GM06990 (cell line): ENCODE measurements around the gene ATP11A.

Source experiments
- DNase-seq: peaks from one replicate; pipeline ENCODE4 v3.0.0-alpha.2; 2011; ENCODE audit not compliant: insufficient read length; ENCODE audit errors: extremely low read depth
- H3K27me3 ChIP-seq: replicated peaks from 2 replicates; pipeline ENCODE4 v1.6.0; 2011; ENCODE audit warnings: low read length; ENCODE audit not compliant: control insufficient read depth, insufficient read depth
- H3K36me3 ChIP-seq: 2 replicates; pipeline ENCODE4 v1.5.1; 2011; ENCODE audit warnings: low read length; ENCODE audit not compliant: control insufficient read depth, insufficient read depth
- H3K4me3 ChIP-seq: replicated peaks from 2 replicates; pipeline ENCODE4 v1.5.1; 2011; ENCODE audit warnings: low read depth, mild to moderate bottlenecking, control low read depth, low read length
- TF ChIP-seq, protein P1 (sequence below): IDR thresholded peaks from 2 replicates; pipeline ENCODE4 v1.5.1; 2011; ENCODE audit warnings: low read length, control low read depth, mild to moderate bottlenecking, inconsistent platforms; ENCODE audit not compliant: insufficient read depth, poor library complexity, severe bottlenecking

ATP11A gene

DNA sequence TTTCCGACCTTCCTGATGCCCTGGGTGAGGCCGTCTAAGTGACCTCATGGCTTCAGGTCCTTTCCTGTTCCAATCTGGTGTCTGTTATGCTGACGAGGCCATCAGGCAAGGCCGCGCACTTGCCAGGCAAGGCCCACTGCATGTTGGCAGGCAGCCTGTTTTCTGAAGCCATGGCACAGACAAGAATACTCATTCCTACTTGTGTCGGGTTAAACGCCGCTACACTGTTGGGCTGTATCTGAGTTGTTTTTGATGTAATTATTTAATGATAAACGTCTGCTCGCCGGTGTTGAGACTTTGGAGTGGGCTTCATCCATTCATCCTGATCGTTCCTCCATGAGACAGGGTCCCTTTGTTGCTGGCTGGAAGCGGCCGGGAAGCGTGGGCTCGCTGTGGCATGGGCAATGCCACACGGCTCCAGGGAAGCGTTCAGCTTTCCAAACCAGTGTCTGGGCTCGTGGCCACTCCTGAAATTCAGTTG, 92.1 kb downstream of the ATP11A start:
- Histone ChIP-seq H3K27me3 (no peaks in the 10 kb centered on the region), H3K36me3 (peaks cover 8% of the 10 kb centered on the region), H3K4me3 (no peak overlapping the region)
- TF ChIP-seq, protein P1, sequence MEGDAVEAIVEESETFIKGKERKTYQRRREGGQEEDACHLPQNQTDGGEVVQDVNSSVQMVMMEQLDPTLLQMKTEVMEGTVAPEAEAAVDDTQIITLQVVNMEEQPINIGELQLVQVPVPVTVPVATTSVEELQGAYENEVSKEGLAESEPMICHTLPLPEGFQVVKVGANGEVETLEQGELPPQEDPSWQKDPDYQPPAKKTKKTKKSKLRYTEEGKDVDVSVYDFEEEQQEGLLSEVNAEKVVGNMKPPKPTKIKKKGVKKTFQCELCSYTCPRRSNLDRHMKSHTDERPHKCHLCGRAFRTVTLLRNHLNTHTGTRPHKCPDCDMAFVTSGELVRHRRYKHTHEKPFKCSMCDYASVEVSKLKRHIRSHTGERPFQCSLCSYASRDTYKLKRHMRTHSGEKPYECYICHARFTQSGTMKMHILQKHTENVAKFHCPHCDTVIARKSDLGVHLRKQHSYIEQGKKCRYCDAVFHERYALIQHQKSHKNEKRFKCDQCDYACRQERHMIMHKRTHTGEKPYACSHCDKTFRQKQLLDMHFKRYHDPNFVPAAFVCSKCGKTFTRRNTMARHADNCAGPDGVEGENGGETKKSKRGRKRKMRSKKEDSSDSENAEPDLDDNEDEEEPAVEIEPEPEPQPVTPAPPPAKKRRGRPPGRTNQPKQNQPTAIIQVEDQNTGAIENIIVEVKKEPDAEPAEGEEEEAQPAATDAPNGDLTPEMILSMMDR: no peak
- no peak for DNase-seq

DNA sequence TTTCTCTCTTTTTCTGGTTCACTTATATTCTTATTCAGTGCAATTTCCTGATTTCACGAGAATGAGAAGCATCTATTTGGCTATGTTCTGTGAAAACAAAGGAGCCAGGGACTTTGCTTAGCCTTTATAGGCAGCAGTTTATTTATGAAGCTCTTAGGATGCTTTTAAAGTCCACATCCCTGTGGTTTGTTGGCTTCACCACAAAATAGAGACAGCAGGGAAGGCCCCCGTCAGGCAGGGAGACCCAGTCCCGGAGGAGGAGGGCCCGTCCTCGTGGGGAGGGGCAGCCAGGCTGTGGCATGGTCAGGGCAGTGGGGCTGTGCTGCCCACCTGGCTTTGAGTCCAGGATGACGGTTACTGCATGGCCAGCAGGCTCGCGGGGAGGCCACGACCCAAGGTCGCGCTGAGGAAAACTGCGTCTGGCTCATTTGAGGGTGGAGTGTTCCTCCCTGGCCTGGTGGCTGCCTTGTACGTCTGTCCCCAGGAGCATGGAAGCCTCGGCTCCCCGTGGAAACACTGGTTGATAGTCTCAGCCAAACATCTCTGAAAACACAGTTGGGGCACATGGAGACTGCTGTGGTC, 92.7 kb downstream of the ATP11A start:
- TF ChIP-seq, protein P1: no peak
- Histone ChIP-seq H3K4me3 (no peak overlapping the region), H3K36me3 (peaks cover 7% of the 10 kb centered on the region), H3K27me3 (no peaks in the 10 kb centered on the region)
- no peak for DNase-seq

DNA sequence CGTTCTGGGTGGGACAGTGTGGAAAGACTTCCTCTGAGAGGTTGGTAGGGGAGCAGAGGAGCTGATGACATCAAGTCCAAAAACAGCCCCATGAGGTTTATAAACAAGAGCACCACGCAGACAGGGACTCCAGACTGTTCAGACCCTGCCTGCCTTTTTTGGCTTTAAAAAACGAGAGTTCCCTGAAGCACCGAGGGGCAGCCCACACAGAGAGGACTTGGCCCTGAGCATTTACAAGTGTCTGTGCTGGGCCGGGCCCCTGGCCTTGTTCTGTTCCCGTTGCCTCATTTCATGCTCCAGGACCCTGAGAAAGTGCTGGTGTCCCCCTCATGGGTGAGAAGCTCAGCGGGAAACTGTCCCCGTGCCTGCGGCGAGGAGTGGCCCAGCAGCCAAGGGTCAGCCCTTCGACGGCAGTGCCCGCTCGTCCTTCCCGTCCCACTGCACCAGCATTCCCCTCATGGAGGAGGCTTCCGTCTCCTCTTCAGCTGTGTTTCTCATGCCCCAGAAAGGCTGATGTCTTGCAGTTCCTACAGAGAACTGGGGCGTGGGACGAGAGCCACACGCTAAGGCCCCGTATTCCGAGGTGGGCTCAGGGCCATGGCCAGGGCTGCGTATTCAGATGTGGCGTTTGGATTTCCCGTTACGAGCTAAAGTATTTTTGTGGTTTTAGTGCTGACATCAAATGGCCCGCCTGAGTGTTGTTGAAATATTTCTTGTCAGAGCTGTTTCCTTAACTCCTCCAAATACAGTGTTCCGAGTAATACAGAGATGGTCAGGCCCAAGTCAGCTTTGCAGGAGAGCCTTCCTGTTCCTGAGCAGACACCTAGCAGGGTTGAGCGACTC, 93.5 kb downstream of the ATP11A start:
- Histone ChIP-seq H3K36me3 (peaks cover 6% of the 10 kb centered on the region), H3K27me3 (no peaks in the 10 kb centered on the region), H3K4me3 (no peak overlapping the region)
- no peak for DNase-seq
- TF ChIP-seq, protein P1: no peak

DNA sequence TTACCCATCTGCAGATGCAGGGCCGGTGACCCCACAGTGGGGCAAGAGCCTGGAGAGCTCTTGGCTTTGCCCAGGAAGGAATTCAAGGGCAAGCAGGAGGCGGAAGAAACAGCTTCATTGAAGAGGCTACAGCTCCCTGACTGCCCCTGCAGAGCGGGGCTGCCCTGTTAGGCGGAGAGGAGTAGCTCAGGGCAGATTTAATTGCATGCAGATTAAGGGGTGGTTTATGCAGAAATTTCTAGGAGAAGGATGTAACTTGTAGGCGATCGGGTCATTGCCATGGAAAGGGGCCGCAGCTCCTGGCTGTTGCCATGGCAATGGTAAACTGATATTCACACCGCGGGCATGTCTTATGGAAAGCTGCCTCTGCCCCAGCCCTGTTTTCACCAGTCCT, 94.1 kb downstream of the ATP11A start:
- TF ChIP-seq, protein P1: no peak
- DNase-seq: no peak
- Histone ChIP-seq H3K27me3 (no peaks in the 10 kb centered on the region), H3K4me3 (no peak overlapping the region), H3K36me3 (peaks cover 6% of the 10 kb centered on the region)

DNA sequence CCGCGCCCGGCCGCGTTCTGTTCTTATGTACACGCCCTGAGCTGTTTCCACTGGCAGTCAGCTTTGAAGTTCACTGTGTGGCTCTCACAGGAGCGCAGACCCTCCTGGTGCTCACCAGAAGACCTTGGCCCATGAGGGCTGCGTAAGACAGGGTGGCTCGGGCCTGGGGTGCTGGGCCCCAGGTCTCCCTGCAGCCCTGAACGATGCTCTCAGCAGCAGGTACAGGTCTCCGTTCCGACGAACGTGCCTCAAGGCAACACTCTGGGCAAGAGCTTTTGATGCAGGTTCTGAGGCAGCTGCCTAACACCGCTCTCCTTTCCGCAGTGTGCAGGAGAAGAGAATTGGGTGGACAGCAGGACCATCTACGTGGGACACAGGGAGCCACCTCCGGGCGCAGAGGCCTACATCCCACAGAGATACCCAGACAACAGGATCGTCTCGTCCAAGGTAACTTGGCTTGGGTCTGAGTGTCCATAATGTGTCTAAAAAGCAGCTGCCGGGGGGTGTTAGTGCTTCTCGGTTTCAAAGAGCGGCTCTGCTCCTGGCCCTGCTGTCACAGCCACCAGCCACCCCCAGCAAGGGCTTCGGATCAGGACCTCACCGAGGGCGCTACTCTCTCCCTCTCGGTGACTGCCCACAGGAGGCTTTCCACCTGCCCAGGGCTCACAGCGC, 95.1 kb downstream of the ATP11A start:
- TF ChIP-seq, protein P1: no peak
- H3K27me3 ChIP-seq: no peaks in the 10 kb centered on the region
- no peak for DNase-seq

More for the DNA sequence above, 95.1 kb downstream of the ATP11A start:
- Histone ChIP-seq H3K36me3 (peaks cover 6% of the 10 kb centered on the region), H3K4me3 (no peak overlapping the region)
